HG02571 (cell line): ENCODE results near the gene TRIO.

Experiments used
- ATAC-seq: cut with Tn5 transposase; IDR thresholded peaks from one replicate; pipeline ENCODE4 v1.9.1; 2021; ENCODE audit warnings: mild to moderate bottlenecking, moderate library complexity; ENCODE audit not compliant: unreplicated experiment

The TRIO gene

GRCh38 chr5:14492331-14492964 is 349.3 kb downstream of the TRIO start:
- no peak for ATAC-seq

- ATAC-seq, result no peak
Measured at GRCh38 chr5:14495301-14495700, 352.2 kb downstream of the TRIO start.

GRCh38 chr5:14497311-14497710 is 354.2 kb downstream of the TRIO start:
- ATAC-seq, result no peak

GRCh38 chr5:14501353-14502293 is 358.5 kb downstream of the TRIO start:
- ATAC-seq, result no peak

- ATAC-seq, result no peak
Measured at GRCh38 chr5:14502294-14502690, 359.1 kb downstream of the TRIO start.

- ATAC-seq, result no peak
Measured at GRCh38 chr5:14503017-14503680, 360.0 kb downstream of the TRIO start.

GRCh38 chr5:14503681-14504331 is 360.7 kb downstream of the TRIO start:
- no peak for ATAC-seq

GRCh38 chr5:14504332-14504727 is 361.2 kb downstream of the TRIO start:
- no peak for ATAC-seq

GRCh38 chr5:14504816-14505215 is 361.7 kb downstream of the TRIO start:
- no peak for ATAC-seq

GRCh38 chr5:14505310-14506139 is 362.4 kb downstream of the TRIO start:
- no peak for ATAC-seq

- ATAC-seq, result no peak
Measured at GRCh38 chr5:14506140-14506538, 363.0 kb downstream of the TRIO start.

GRCh38 chr5:14506661-14507060 is 363.5 kb downstream of the TRIO start:
- no peak for ATAC-seq

GRCh38 chr5:14507156-14507941 is 364.2 kb downstream of the TRIO start:
- no peak for ATAC-seq

GRCh38 chr5:14508046-14508445 is 364.9 kb downstream of the TRIO start:
- no peak for ATAC-seq

GRCh38 chr5:14509556-14509955 is 366.4 kb downstream of the TRIO start:
- ATAC-seq, result no peak

GRCh38 chr5:14510156-14510734 is 367.1 kb downstream of the TRIO start:
- ATAC-seq, result no peak

- ATAC-seq, result no peak
Measured at GRCh38 chr5:14510880-14511279, 367.7 kb downstream of the TRIO start.

GRCh38 chr5:14512574-14512973 is 369.4 kb downstream of the TRIO start:
- ATAC-seq, result no peak

GRCh38 chr5:14513266-14513665 is 370.1 kb downstream of the TRIO start:
- no peak for ATAC-seq
